ENCODE data around the gene CACHD1. TPM values are rescaled to one million over a fixed set of nuclear protein-coding genes. Genes with fewer than 3 reads are reported as not detected.

CACHD1 gene
- total RNA-seq, 1 experiment from 2014 or later: 29.9 TPM

- TF ChIP-seq, protein P1, sequence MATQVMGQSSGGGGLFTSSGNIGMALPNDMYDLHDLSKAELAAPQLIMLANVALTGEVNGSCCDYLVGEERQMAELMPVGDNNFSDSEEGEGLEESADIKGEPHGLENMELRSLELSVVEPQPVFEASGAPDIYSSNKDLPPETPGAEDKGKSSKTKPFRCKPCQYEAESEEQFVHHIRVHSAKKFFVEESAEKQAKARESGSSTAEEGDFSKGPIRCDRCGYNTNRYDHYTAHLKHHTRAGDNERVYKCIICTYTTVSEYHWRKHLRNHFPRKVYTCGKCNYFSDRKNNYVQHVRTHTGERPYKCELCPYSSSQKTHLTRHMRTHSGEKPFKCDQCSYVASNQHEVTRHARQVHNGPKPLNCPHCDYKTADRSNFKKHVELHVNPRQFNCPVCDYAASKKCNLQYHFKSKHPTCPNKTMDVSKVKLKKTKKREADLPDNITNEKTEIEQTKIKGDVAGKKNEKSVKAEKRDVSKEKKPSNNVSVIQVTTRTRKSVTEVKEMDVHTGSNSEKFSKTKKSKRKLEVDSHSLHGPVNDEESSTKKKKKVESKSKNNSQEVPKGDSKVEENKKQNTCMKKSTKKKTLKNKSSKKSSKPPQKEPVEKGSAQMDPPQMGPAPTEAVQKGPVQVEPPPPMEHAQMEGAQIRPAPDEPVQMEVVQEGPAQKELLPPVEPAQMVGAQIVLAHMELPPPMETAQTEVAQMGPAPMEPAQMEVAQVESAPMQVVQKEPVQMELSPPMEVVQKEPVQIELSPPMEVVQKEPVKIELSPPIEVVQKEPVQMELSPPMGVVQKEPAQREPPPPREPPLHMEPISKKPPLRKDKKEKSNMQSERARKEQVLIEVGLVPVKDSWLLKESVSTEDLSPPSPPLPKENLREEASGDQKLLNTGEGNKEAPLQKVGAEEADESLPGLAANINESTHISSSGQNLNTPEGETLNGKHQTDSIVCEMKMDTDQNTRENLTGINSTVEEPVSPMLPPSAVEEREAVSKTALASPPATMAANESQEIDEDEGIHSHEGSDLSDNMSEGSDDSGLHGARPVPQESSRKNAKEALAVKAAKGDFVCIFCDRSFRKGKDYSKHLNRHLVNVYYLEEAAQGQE (IDR thresholded peaks at IDR 0.05; ENCODE audit: insufficient read depth in 1 of 2, low read depth in 2 of 2, low read length in 1 of 2): no peak
- TF ChIP-seq TCF7L2 (IDR thresholded peaks at IDR 0.05; ENCODE audit: low read depth, low read length) (no peak), SIN3A (IDR thresholded peaks at IDR 0.05; ENCODE audit: borderline replicate concordance, insufficient read depth, low read depth, low read length) (no peak), CTCF (IDR thresholded peaks at IDR 0.05) (no peak), POLR2AphosphoS5 (IDR thresholded peaks at IDR 0.05; ENCODE audit: low read depth, low read length) (no peak)
- Histone ChIP-seq H3K27ac (ENCODE audit: low read length) (no peak overlapping the region), H3K4me3 (ENCODE audit: low read depth in 2 of 2, low read length in 2 of 2) (no peak overlapping the region), H3K9me3 (ENCODE audit: control insufficient read depth, insufficient read depth, low read depth, low read length) (no peaks in the 10 kb centered on the region), H3K4me1 (ENCODE audit: control insufficient read depth, insufficient read depth, low read length) (no peaks in the 10 kb centered on the region), H3K36me3 (ENCODE audit: control insufficient read depth, insufficient read depth, low read length) (peaks cover 5% of the 10 kb centered on the region), H3K27me3 (ENCODE audit: control insufficient read depth, insufficient read depth, low read length) (no peaks in the 10 kb centered on the region)
- ATAC-seq (no peak), DNase-seq (ENCODE audit: low read depth, low spot score) (no peak)
- ChIA-PET CTCF (no interaction called here), POLR2A (no interaction called here)
- in situ Hi-C loops (cut with HindIII; ENCODE audit: low pct_unique_long_range_greater_than_20kb, low sequenced_read_pairs) (no loop called here), intact Hi-C loops (cut with micrococcal nuclease; ENCODE audit: unreplicated experiment) (no loop called here)
- BruUV-seq (replicated peaks): no TSS peak
Measured at GRCh38 chr1:64651841-64652240, 181.9 kb downstream of the CACHD1 start.

GRCh38 chr1:64653466-64653865 lies 183.5 kb downstream of the CACHD1 start:
- no peak for DNase-seq (ENCODE audit: low read depth, low spot score)
- Histone ChIP-seq H3K4me1 (ENCODE audit: control insufficient read depth, insufficient read depth, low read length) (no peaks in the 10 kb centered on the region), H3K36me3 (ENCODE audit: control insufficient read depth, insufficient read depth, low read length) (peaks cover 5% of the 10 kb centered on the region), H3K27ac (ENCODE audit: low read length) (no peak overlapping the region), H3K9me3 (ENCODE audit: control insufficient read depth, insufficient read depth, low read depth, low read length) (no peaks in the 10 kb centered on the region), H3K4me3 (ENCODE audit: low read depth in 2 of 2, low read length in 2 of 2) (no peak overlapping the region), H3K27me3 (ENCODE audit: control insufficient read depth, insufficient read depth, low read length) (no peaks in the 10 kb centered on the region)
- intact Hi-C loops (cut with micrococcal nuclease; ENCODE audit: unreplicated experiment) (no loop called here), in situ Hi-C loops (cut with HindIII; ENCODE audit: low pct_unique_long_range_greater_than_20kb, low sequenced_read_pairs) (no loop called here)
- ChIA-PET POLR2A (no interaction called here), CTCF (no interaction called here)
- ATAC-seq: no peak
- no peak for TF ChIP-seq POLR2AphosphoS5 (IDR thresholded peaks at IDR 0.05; ENCODE audit: low read depth, low read length)
- TF ChIP-seq TCF7L2 (IDR thresholded peaks at IDR 0.05; ENCODE audit: low read depth, low read length): no peak
- no peak for TF ChIP-seq CTCF (IDR thresholded peaks at IDR 0.05)
- TF ChIP-seq, protein P1 (IDR thresholded peaks at IDR 0.05; ENCODE audit: insufficient read depth in 1 of 2, low read depth in 2 of 2, low read length in 1 of 2): no peak
- no peak for TF ChIP-seq SIN3A (IDR thresholded peaks at IDR 0.05; ENCODE audit: borderline replicate concordance, insufficient read depth, low read depth, low read length)
- BruUV-seq (replicated peaks): no TSS peak
